GM12878 (cell line): ENCODE measurements around the gene PLA2G3. TPM values are rescaled to one million over a fixed set of nuclear protein-coding genes. Genes with fewer than 3 reads are reported as not detected.

Source experiments
- ATAC-seq: fragments of 200-7000 bp; cut with Tn5 transposase; 3 replicates; pipeline ENCODE4 v1.9.1; 2020; ENCODE audit warnings: mild to moderate bottlenecking, moderate library complexity
- BruUV-seq: library from RNA; stranded (reverse); fragments of 400-500 nt; replicated peaks from 2 replicates; lab custom pipeline; 2021; lab: Mats Ljungman, UMichigan
- CTCF ChIA-PET: fragments of 300-600 bp; sonication (Branson Sonifier 250); formaldehyde crosslinking; extraction: SDS; loops from one replicate; lab custom pipeline; 2021; ENCODE audit warnings: inconsistent platforms; lab: Yijun Ruan, JAX
- POLR2A ChIA-PET: fragments of 350-600 bp; formaldehyde crosslinking; extraction: SDS; loops from one replicate; lab custom pipeline; 2021; ENCODE audit warnings: inconsistent platforms; lab: Charles Lee
- RAD21 ChIA-PET: fragments of 300-600 bp; sonication (Branson Sonifier 250); formaldehyde crosslinking; loops from one replicate; lab custom pipeline; 2023; ENCODE audit warnings: antibody characterized with exemption; ENCODE audit not compliant: unreplicated experiment; lab: Charles Lee
- SMC1A ChIA-PET: fragments of 300-600 bp; sonication (Branson Sonifier 250); formaldehyde crosslinking; loops from one replicate; lab custom pipeline; 2023; ENCODE audit not compliant: unreplicated experiment, uncharacterized antibody; lab: Charles Lee
- DNase-seq: peaks from one replicate; pipeline ENCODE4 v3.0.0-alpha.2; 2011; ENCODE audit warnings: low read depth, low spot score
- FAIRE-seq: peaks from 3 replicates; lab custom pipeline; 2011; peaks lifted over from hg19 to GRCh38; lab: Jason Lieb, UNC
- H2AFZ ChIP-seq: 2 replicates; pipeline ENCODE4 v1.6.0; 2011; ENCODE audit warnings: low read depth, low read length, control low read depth; ENCODE audit not compliant: control insufficient read depth
- H3K27ac ChIP-seq: 2 replicates; pipeline ENCODE4 v1.5.1; 2011; ENCODE audit warnings: control low read depth; ENCODE audit not compliant: control insufficient read depth, insufficient read depth
- H3K27me3 ChIP-seq, 2 experiments: replicated peaks in 1 of 2; 2 replicates each; pipeline versions ENCODE4 v1.6.0 to v1.6.1; 2011; ENCODE audit warnings: low read length in 1 of 2; ENCODE audit not compliant: control insufficient read depth in 2 of 2, insufficient read depth in 2 of 2
- H3K36me3 ChIP-seq, 2 experiments: 2 replicates each; pipeline ENCODE4 v1.5.1; 2011; ENCODE audit warnings: low read length in 1 of 2; ENCODE audit not compliant: control insufficient read depth in 2 of 2, insufficient read depth in 2 of 2
- H3K4me1 ChIP-seq: 2 replicates; pipeline ENCODE4 v1.6.1; 2011; ENCODE audit warnings: mild to moderate bottlenecking, low read length, moderate library complexity, mixed read lengths; ENCODE audit not compliant: control insufficient read depth, insufficient read depth
- H3K4me2 ChIP-seq: 2 replicates; pipeline ENCODE4 v1.6.0; 2011; ENCODE audit warnings: control low read depth; ENCODE audit not compliant: control insufficient read depth, insufficient read depth
- H3K4me3 ChIP-seq: fragments of 200-600 bp; sonication (generic); 2 replicates; pipeline ENCODE4 v1.5.1; 2016
- H3K79me2 ChIP-seq: 2 replicates; pipeline ENCODE4 v1.6.0; 2011; ENCODE audit warnings: low read length; ENCODE audit not compliant: control insufficient read depth, insufficient read depth
- H3K9ac ChIP-seq: 2 replicates; pipeline ENCODE4 v1.8.0; 2011; ENCODE audit warnings: low read length, control low read depth, mixed read lengths; ENCODE audit not compliant: control insufficient read depth, insufficient read depth
- H3K9me3 ChIP-seq: replicated peaks from 3 replicates; pipeline ENCODE4 v1.5.1; 2011; ENCODE audit warnings: mild to moderate bottlenecking, low read length; ENCODE audit not compliant: control insufficient read depth, insufficient read depth
- H4K20me1 ChIP-seq: 2 replicates; pipeline ENCODE4 v1.6.0; 2011; ENCODE audit not compliant: control insufficient read depth, insufficient read depth
- CBX5 ChIP-seq: sonication (generic); IDR thresholded peaks from 2 replicates; pipeline ENCODE4 v1.6.1; 2016; ENCODE audit warnings: low read depth, moderate library complexity, mild to moderate bottlenecking, inconsistent platforms
- CUX1 ChIP-seq: IDR thresholded peaks from 2 replicates; pipeline ENCODE4 v1.6.1; 2012; ENCODE audit warnings: improper control_type of control experiment, low read depth, low read length; ENCODE audit not compliant: insufficient replicate concordance
- RAD51 ChIP-seq: fragments of 450-650 bp; IDR thresholded peaks from 2 replicates; pipeline ENCODE4 v1.6.1; 2016; ENCODE audit warnings: moderate library complexity, mild to moderate bottlenecking, inconsistent platforms
- WGBS: methylation state at CpG from one replicate; pipeline ENCODE4 v1.1.6; 2016; ENCODE audit warnings: low lambda C conversion rate; ENCODE audit not compliant: insufficient replicate concordance, insufficient coverage; ENCODE audit errors: missing lambda C conversion rate; 5-methylcytosine and 5-hydroxymethylcytosine counted together
- in situ Hi-C: fragments of 300-500 bp; cut with MboI; formaldehyde crosslinking; loops from 9 replicates; pipeline ENCODE4 v1.14.3; 2018; ENCODE audit warnings: mixed read lengths
- intact Hi-C: fragments of 100-400 bp; cut with micrococcal nuclease; formaldehyde crosslinking; loops from one replicate; pipeline ENCODE4 v1.14.2; 2022; ENCODE audit not compliant: unreplicated experiment
- polyA plus RNA-seq, 11 experiments: library from polyadenylated mRNA; depleted of rRNA in 4 of 11; unstranded in 6 of 11; stranded (reverse) in 5 of 11; fragments of >200 nt; fragmentation: Nextera tagmentation in 4 of 11; fragmentation: Illumina TruSeq in 1 of 11; extraction: Ambion mirVana in 4 of 11; extraction: Trizol in 1 of 11; gene quantifications; 1 replicate in 1 of 11; 2 replicates in 10 of 11; pipeline versions ENCODE4 v1.2.1 to v1.2.3, GENCODE V29; 2011 to 2016; ENCODE audit warnings: inconsistent platforms in 2 of 11, missing spikeins in 2 of 11, low read depth in 1 of 11
- total RNA-seq, 4 experiments: library from RNA; depleted of rRNA in 3 of 4; stranded (reverse); fragments of >200 nt in 3 of 4; fragmentation: Illumina TruSeq in 1 of 4; extraction: Trizol in 1 of 4; gene quantifications; 2 replicates each; pipeline versions ENCODE4 v1.2.1 to v1.2.3, GENCODE V29; 2013 to 2021

The PLA2G3 gene
- total and polyA plus RNA-seq, 10 of the 15 experiments (the other 5 are each of a cell fraction or from before 2014, with no cell fraction given) = 0.04 TPM; not detected in 9

DNA sequence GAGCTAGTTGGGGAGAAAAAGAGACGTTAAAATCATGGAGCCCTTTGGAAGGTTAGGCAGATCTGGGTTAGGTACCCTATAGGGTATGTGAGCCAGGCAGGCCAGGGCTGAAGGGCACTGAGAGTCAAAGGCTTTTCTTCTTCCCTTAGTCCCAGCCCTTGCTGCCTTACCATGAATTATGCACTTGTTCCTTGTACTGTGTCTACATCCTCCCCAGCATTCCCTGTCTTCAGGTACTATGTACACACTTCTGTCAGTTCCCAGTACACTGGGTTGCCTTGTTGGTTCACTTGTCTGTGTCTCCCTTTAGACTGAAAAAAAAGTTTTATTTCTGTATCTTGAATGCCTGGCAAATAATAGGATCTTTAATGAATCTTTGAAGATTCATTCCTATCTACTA lies 36.6 kb upstream of the PLA2G3 start:
- no peaks in the 10 kb centered on the region for H3K9me3 ChIP-seq
- peaks cover 2 to 5% of the 10 kb centered on the region in 2 experiments; a peak in 3 of 4 replicates for H3K36me3 ChIP-seq
- H3K27ac ChIP-seq = no peak overlapping the region
- peaks cover 12% of the 10 kb centered on the region for H3K4me1 ChIP-seq
- POLR2A ChIA-PET = no interaction called here
- RAD21 ChIA-PET = no interaction called here
- CTCF ChIA-PET = no interaction called here
- no peak for DNase-seq
- H3K4me3 ChIP-seq = no peak overlapping the region
- no peak for TF ChIP-seq CUX1
- TF ChIP-seq RAD51 = no peak
- TF ChIP-seq CBX5 = no peak
- H4K20me1 ChIP-seq = no peaks in the 10 kb centered on the region; the same call in 1 of the 2 replicates
- no peak overlapping the region for H3K9ac ChIP-seq
- in situ Hi-C loops = no loop called here
- no peak overlapping the region for H2AFZ ChIP-seq
- no TSS peak for BruUV-seq
- intact Hi-C loops = no loop called here
- WGBS = 100% methylated on average over 1 of the region's 1 CpG
- no peak for ATAC-seq
- H3K27me3 ChIP-seq = no peaks in the 10 kb centered on the region
- no peak overlapping the region for H3K4me2 ChIP-seq
- SMC1A ChIA-PET = no interaction called here
- FAIRE-seq = no peak
- peaks cover 2% of the 10 kb centered on the region; the same call in 1 of the 2 replicates for H3K79me2 ChIP-seq
